ENCODE results near the gene NXPE4.
"Not testable (repeated sequence)": the region's sequence is repeated elsewhere in the genome, so short reads cannot be mapped to it uniquely, and the experiment has no call there.

NXPE4 gene

GRCh38 chr11:114595571-114595970 is at the start of gene NXPE4:
Gene NXPE4, minus strand, starts transcription at chr11:114595786. Its CDS starts 1,027 bp downstream, at chr11:114594759.
- DNase-seq (ENCODE audit: extremely low read depth in 1 of 2, low read depth in 1 of 2), result no peak

- not testable (repeated sequence) for DNase-seq (ENCODE audit: extremely low read depth in 1 of 2, low read depth in 1 of 2)
These were observed 43.9 kb upstream of the NXPE4 start for GRCh38 chr11:114639440-114639839.

DNA sequence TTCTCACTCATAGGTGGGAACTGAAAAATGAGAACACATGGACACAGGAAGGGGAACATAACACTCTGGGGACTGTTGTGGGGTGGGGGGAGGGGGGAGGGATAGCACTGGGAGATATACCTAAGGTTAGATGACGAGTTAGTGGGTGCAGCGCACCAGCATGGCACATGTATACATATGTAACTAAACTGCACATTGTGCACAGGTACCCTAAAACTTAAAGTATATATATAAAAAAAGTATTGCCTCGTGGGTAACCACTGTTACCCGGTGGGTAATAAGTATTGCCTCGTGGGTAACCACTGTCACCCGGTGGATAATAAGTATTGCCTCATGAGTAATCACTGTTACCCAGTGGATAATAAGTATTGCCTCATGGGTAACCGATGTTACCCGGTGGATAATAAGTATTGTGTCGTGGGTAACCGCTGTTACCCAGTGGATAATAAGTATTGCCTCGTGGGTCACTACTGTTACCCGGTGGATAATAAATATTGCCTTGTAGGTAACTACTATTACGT is 35.9 kb upstream of the NXPE4 start:
- DNase-seq (ENCODE audit: extremely low read depth in 1 of 2, low read depth in 1 of 2), result not testable (repeated sequence)

DNA sequence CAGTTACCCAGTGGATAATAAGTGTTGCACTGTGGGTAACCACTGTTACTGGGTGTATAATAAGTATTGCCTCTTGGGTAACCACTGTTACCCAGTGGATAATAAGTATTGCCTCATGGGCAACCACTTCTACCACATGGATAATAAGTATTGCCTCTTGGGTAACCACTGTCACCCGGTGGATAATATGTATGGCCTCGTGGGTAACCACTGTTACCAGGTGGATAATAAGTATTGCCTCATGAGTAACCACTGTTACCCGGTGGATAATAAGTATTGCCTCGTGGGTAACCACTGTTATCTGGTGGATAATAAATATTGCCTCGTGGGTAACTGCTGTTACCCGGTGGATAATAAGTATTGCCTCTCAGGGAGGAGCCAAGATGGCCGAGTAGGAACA is 29.7 kb upstream of the NXPE4 start:
- DNase-seq (ENCODE audit: extremely low read depth in 1 of 2, low read depth in 1 of 2), result no peak

GRCh38 chr11:114624455-114625207 is 29.0 kb upstream of the NXPE4 start:
- DNase-seq (ENCODE audit: extremely low read depth in 1 of 2, low read depth in 1 of 2), result no peak

DNA sequence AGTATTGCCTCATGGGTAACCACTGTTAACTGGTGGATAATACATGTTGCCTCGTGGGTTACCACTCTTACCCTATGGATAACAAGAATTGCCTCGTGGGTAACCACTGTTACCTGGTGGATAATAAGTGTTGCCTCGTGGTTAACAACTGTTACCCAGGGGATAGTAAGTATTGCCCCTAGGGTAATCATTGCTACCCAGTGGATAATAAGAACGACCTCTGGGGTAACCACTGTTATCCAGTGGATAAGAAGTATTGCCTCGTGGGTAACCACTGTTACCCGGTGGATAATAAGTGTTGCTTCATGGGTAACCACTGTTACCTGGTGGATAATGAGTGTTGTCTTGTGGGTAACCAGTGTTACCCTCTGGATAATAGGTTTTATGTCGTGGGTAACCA is 28.1 kb upstream of the NXPE4 start:
- DNase-seq (ENCODE audit: extremely low read depth in 1 of 2, low read depth in 1 of 2), result no peak

DNA sequence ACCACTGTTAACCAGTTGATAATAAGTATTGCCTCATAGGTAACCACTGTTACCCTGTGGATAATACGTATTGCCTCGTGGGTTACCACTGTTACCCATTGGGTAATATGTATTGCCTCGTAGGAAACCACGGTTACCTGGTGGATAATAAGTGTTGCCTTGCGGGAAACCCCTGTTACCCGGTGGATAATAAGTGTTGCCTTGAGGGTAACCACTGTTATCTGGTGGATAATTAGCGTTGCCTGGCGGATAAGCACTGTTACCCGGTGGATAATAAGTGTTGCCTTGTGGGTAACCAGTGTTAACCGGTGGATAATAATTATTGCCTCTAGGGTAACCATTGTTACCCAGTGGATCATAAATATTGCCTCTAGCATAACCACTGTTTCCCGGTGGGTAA is 27.3 kb upstream of the NXPE4 start:
- DNase-seq (ENCODE audit: extremely low read depth in 1 of 2, low read depth in 1 of 2), result no peak

DNA sequence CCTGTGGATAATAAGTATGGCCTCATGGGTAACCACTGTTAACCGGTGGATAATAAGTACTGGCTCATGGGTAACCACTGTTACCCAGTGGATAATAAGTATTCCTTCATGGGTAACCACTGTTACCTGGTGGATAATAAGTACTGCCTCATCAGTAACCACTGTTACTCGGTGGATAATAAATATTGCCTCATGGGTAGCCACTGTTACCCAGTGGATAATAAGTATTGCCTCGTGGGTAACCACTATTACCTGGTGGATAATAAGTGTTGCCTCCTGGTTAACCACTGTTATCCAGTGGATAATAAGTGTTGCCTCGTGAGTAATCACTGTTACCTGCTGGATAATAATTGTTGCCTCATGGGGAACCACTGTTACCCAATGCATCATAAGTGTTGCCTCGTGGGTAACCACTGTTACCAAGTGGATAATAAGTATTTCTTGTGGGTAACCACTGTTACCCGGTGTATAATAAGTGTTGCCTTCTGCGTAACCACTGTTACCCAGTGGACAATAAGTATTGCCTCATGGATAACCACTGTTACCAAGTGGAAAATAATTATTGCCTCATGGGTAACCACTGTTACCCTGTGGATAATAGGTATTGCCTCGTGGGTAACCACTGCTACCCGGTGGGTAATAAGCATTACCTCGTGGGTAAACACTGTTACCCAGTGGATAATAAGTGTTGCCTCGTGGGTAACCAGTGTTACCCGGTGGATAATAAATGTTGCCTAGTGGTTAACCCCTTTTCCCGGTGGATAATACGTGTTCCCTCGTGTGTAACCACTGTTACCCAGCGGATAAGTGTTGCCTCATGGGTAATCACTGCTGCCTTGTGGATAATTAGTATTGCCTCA is 26.6 kb upstream of the NXPE4 start:
- no peak for DNase-seq (ENCODE audit: extremely low read depth in 1 of 2, low read depth in 1 of 2)

DNA sequence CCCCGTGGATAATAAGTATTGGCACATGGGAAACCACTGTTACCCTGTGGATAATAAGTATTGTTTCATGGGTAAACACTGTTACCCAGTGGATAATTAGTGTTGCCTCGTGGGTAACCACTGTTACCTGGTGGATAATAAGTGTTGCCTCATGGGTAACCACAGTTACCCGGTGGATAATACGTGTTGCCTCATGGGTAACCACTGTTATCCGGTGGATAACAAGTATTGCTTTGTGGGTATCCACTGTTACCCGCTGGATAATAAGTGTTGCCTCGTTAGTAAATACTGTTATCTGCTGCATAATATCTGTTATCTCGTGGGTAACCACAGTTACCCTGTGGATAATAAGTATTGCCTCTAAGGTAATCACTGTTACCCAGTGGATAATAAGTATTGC is 25.5 kb upstream of the NXPE4 start:
- DNase-seq (ENCODE audit: extremely low read depth in 1 of 2, low read depth in 1 of 2), result no peak

DNA sequence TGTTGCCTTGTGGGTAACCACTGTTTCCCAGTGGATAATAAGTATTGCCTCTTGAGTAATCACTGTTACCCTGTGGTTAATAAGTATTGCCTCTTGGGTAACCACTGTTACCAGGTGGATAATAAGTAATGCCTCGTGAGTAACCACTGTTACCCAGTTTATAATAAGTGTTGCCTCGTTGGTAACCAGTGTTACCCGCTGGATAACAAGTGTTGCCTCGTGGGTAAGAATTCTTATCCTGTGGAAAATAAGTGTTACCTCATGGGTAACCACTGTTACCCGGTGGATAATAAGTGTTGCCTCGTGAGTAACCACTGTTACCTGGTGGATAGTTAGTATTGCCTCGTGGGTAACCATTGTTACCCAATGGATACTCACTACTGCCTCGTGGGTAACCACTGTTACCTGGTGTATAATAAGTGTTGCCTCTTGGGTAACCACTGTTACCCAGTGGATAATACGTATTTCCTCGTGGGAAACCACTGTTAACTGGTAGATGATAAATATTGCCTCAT is 24.1 kb upstream of the NXPE4 start:
- DNase-seq (ENCODE audit: extremely low read depth in 1 of 2, low read depth in 1 of 2), result no peak

DNA sequence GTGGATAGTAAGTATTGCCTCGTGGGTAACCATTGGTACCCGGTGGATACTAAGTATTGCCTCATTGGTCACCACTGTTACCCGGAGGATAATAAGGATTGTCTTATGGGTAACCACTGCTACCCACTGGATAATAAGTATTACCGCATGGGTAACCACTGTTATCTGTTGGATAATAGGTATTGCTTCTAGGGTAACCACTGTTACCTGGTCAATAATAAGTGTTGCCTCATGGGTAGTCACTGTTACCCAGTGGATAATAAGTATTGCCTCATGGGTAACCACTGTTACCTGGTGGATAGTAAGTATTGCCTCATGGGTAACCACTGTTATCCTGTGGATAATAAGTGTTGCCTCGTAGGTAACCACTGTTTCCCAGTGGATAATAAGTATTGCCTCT is 22.6 kb upstream of the NXPE4 start:
- no peak for DNase-seq (ENCODE audit: extremely low read depth in 1 of 2, low read depth in 1 of 2)

DNA sequence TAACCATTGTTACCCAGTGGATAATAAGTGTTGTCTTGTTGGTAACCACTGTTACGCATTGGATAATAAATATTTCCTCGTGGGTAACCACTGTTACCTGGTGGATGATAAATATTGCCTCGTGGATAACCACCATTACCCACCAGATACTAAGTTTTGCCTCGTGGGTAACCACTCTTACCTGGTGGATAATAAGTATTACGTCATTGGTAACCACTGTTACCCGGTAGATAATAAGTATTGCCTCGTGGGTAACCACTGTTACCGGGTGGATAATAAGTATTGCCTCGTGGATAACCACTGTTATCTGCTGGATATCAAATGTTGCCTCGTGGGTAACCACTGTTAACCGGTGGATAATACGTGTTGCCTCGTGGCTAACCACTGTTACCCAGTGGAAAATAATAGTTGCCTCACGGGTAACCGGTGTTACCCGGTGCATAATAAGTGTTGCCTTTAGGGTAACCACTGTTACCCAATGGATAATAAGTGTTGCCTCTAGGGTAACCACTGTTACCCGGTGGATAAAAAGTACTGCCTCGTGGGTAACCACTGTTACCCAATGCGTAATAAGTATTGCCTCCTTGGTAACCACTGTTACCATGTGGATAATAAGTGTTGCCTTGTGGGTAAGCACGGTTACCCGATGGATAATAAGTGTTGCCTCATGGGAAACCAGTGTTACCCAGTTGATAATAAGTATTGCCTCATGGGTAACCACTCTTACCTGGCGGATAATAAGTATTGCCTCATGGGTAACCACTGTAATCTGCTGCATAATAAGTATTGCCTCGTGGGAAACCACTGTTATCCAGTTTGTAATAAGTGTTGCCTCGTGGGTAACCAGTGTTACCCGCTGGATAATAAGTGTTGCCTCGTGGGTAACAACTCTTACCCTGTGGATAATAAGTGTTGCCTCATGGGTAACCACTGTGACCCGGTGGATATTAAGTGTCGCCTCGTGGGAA is 21.9 kb upstream of the NXPE4 start:
- DNase-seq (ENCODE audit: extremely low read depth in 1 of 2, low read depth in 1 of 2), result no peak

GRCh38 chr11:114616516-114616915 is 20.9 kb upstream of the NXPE4 start:
- no peak for DNase-seq (ENCODE audit: extremely low read depth in 1 of 2, low read depth in 1 of 2)

DNA sequence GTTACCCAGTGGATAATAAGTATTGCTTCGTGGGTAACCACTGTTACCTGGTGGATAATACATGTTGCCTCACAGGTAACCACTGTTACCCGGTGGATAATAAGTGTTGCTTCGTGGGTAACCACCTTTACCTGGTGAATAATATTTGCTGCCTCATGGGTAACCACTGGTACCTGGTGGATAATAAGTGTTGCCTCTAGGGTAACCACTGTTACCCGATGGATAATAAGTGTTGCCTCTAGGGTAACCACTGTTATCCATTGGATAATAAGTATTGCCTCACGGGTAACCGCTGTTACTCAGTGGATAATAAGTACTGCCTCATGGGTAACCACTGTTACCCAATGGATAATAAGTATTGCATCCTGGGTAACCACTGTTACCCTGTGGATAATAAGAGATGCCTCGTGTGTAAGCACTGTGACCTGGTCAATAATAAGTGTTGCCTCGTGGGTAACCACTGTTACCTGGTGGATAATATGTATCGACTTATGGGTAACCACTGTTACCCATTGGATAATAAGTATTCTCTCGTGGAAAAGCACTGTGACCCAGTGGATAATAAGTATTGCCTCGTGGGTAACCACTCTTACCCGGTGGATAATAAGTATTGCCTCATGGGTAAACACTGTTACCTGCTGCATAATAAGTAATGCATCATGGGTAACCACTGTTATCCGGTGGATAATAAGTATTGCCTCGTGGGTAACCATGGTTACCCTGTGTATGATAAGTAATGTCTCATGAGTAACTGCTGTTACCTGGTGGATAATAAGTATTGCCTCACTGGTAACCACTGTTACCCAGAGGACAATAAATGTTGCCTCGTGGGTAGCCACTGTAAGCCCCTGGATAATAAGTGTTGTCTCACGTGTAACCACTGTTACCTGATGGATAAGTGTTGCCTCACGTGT is 20.1 kb upstream of the NXPE4 start:
- no peak for DNase-seq (ENCODE audit: extremely low read depth in 1 of 2, low read depth in 1 of 2)

- DNase-seq (ENCODE audit: extremely low read depth in 1 of 2, low read depth in 1 of 2), result no peak
These were observed 18.6 kb upstream of the NXPE4 start for GRCh38 chr11:114614127-114614720.

DNA sequence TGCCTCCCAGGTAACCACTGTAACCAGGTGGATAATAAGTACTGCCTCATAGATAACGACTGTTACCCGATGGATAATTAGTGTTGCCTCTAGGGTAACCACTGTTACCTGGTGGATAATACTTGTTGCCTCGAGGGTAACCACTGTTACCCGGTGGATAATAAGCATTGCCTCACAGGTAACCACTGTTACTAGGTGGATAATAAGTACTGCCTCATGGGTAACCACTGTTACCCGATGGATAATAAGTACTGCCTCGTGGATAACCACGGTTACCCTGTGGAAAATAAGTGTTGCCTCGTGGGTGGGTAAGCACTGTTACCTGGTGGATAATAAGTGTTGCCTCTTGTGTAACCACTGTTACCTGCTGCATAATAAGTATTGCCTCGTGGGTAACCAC is 17.5 kb upstream of the NXPE4 start:
- DNase-seq (ENCODE audit: extremely low read depth in 1 of 2, low read depth in 1 of 2), result not testable (repeated sequence)

- no peak for DNase-seq (ENCODE audit: extremely low read depth in 1 of 2, low read depth in 1 of 2)
These were observed 17.1 kb upstream of the NXPE4 start for GRCh38 chr11:114612686-114613085.

DNA sequence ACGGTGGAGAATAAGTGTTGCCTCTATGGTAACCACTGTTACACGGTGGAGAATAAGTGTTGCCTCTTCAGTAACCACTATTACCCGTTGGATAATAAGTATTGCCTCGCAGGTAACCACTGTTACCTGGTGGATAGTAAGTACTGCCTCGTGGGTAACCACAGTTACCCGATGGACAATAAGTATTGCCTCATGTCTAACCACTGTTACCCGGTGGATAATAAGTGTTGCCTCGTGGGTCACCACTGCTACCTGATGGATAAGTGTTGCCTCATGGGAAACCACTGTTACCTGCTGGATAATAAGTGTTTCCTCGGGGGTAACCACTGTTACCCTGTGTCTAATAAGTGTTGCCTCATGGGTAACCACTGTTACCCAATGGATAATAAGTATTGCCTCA is 16.6 kb upstream of the NXPE4 start:
- DNase-seq (ENCODE audit: extremely low read depth in 1 of 2, low read depth in 1 of 2), result not testable (repeated sequence)
